Astrocyte of the hippocampus (primary cell): ENCODE measurements around the gene NTN1.

Experiments
- DNase-seq: peaks from one replicate; pipeline ENCODE4 v3.0.0; 2011; ENCODE audit warnings: low read depth, low spot score

NTN1 gene

GRCh38 chr17:9192010-9192409 is 170.7 kb downstream of the NTN1 start:
- peak; percentile 25 for DNase-seq

- DNase-seq: no peak
Observed at GRCh38 chr17:9195411-9195810, 174.1 kb downstream of the NTN1 start.

GRCh38 chr17:9195961-9196670 is 174.8 kb downstream of the NTN1 start:
- peak; percentile 15 for DNase-seq

GRCh38 chr17:9199571-9200551 is 178.6 kb downstream of the NTN1 start:
- peak; percentile 8 for DNase-seq

- no peak for DNase-seq
Observed at GRCh38 chr17:9200699-9201359, 179.5 kb downstream of the NTN1 start.

- no peak for DNase-seq
Observed at GRCh38 chr17:9202532-9202931, 181.2 kb downstream of the NTN1 start.

GRCh38 chr17:9203771-9204425 is 182.6 kb downstream of the NTN1 start:
- no peak for DNase-seq

- no peak for DNase-seq
Observed at GRCh38 chr17:9204637-9205329, 183.5 kb downstream of the NTN1 start.

- no peak for DNase-seq
Observed at GRCh38 chr17:9205520-9206409, 184.5 kb downstream of the NTN1 start.

- no peak for DNase-seq
Observed at GRCh38 chr17:9206410-9206703, 185.0 kb downstream of the NTN1 start.

- no peak for DNase-seq
Observed at GRCh38 chr17:9206741-9207332, 185.5 kb downstream of the NTN1 start.

GRCh38 chr17:9208381-9209105 is 187.2 kb downstream of the NTN1 start:
- DNase-seq: no peak

- DNase-seq: no peak
Observed at GRCh38 chr17:9209347-9209746, 188.0 kb downstream of the NTN1 start.

GRCh38 chr17:9209781-9210370 is 188.6 kb downstream of the NTN1 start:
- no peak for DNase-seq

GRCh38 chr17:9211133-9211765 is 189.9 kb downstream of the NTN1 start:
- DNase-seq: no peak

GRCh38 chr17:9212376-9213302 is 191.3 kb downstream of the NTN1 start:
- DNase-seq: no peak

GRCh38 chr17:9213303-9213640 is 192.0 kb downstream of the NTN1 start:
- no peak for DNase-seq
